Caki2 (cell line): Measurements from ENCODE around the gene GFOD2. TPM values are rescaled to one million over a fixed set of nuclear protein-coding genes. Genes with fewer than 3 reads are reported as not detected.
A peak's percentile ranks its signal among the peaks of the same experiment; 100 is the strongest.

Experiments used
- DNase-seq: peaks from one replicate; pipeline ENCODE4 v3.0.0-alpha.2; 2015; ENCODE audit warnings: low read depth
- in situ Hi-C: cut with HindIII; loops from 2 replicates; pipeline ENCODE4 v1.10.0; 2016; ENCODE audit warnings: low sequenced_read_pairs, low pct_unique_long_range_greater_than_20kb, mixed read lengths
- total RNA-seq: library from RNA; depleted of rRNA; stranded (reverse); fragments of >200 nt; shearing (Covaris generic); gene quantifications from 2 replicates; pipeline ENCODE4 v1.2.3, GENCODE V29; 2014; ENCODE audit warnings: low replicate concordance

The GFOD2 gene
- total RNA-seq, 1 experiment from 2014 or later: 15.7 TPM

- DNase-seq: no peak
- in situ Hi-C loops: no loop called here
Measured at GRCh38 chr16:67665598-67665997, 53.5 kb downstream of the GFOD2 start.

DNA sequence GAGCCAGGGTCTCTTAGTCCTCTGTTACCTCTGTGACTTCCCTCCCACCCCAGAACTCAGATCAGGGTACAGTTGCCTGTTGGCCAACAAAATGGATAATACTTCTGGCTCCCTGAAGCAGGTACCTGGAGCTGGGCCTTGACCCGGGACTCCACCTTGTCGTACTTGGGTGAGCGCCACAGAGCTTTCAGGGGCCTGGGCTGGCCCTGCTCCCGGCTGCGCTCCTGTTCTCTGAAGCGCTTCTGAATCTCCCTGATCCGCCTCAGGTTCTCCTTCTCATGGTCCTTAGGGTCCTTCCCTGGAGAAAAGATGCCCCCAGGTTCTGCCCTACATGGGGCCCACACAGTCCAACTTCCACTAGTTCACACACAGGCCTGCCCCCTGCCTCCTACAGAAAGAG is 54.2 kb downstream of the GFOD2 start:
- no peak for DNase-seq
- in situ Hi-C loops: no loop called here

- DNase-seq: no peak
- in situ Hi-C loops: no loop called here
Measured at GRCh38 chr16:67664258-67664657, 54.9 kb downstream of the GFOD2 start.

DNA sequence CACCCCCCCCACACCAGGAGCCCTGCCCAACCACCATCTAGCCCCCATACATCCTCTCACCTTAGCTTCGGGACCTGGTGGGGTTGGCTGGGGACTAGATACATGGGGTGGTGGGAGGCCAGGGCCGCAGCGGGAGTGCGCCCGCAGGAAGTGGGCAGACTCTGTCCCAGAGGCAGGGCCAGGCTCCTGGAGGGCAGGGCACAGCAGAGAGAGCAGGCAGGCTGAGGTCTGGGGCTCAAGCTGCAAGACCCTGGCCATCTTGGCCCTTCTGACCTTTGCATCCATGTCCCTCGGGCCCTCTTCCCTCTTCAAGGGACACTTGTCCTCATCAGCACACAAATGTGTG is 55.3 kb downstream of the GFOD2 start:
- DNase-seq: no peak
- in situ Hi-C loops: no loop called here

DNA sequence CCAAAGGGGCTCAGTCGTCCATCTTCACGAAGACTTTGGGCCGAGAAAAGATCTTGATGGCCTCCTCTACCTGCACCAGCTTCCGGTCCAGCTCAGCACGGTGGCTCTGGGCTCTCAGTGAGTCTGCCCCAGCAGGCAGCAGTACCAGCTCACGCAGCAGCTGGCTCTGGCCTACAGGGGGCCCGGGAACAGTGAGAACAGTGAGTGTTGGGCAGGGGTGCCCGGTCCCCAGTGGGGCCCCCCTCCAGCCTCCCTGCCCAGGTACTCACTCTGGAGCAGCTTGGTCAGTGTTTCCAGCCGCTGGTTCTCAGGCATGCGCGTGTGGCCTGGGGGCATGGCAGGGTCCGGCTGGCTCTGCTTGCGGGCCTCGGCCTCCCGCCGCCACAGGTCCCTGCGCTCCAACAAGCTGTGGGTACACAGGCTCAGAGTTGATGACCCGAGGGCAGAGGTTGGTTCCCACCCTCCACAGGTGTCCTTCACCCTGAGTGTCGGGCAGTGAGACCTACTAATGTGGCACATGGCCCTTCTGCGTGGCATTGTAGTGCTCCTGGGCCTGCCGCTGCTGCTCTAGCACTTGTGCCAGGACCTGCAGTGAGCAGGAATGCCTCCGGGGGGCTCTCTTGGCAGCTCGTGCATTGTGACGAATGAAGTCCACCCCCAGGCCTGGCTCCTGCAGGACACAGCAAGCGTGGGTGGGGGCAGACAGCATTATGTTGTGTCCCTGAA is 55.8 kb downstream of the GFOD2 start:
- no peak for DNase-seq
- in situ Hi-C loops: no loop called here

GRCh38 chr16:67662653-67663010 is 56.5 kb downstream of the GFOD2 start:
- in situ Hi-C loops: no loop called here

GRCh38 chr16:67661886-67662652 is 57.0 kb downstream of the GFOD2 start:
- no peak for DNase-seq
- in situ Hi-C loops: no loop called here

More at GRCh38 chr16:67662653-67663010, 56.5 kb downstream of the GFOD2 start:
- DNase-seq: no peak

DNA sequence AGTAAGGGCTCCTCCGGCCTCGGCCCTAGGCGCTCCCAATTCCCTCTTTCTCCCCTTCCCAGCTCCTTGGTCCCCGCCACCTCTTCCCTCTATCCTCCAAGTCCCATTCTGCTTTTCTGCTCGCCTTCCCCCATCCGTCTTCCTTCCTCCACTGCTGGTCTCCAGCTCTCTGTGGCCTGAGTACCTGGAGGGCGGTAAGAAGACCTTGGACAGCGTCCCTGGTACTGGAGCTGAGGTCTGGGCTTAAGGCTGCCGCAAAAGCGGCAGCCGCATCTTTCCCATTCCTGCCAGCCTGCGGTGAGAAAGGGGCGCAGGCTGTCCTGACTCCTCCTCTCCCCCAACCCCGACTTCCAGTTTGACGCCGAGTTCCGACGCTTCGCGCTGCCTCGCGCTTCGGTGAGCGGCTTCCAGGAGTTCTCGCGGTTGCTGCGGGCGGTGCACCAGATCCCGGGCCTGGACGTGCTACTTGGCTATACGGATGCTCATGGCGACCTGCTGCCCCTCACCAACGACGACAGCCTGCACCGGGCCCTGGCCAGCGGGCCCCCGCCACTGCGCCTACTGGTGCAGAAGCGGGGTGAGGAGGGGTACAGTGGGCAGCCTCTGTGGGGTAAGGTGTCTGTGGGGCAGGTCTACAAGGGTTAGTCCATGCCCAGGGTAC is 57.9 kb downstream of the GFOD2 start:
- in situ Hi-C loops: no loop called here
- no peak for DNase-seq

GRCh38 chr16:67660564-67661028 is 58.5 kb downstream of the GFOD2 start, which contains the start of gene PARD6A:
Gene PARD6A (plus strand): TSS chr16:67660960. CDS start chr16:67661039, 79 bp downstream.
- peak; percentile 92 for DNase-seq
- in situ Hi-C loops: no loop called here

DNA sequence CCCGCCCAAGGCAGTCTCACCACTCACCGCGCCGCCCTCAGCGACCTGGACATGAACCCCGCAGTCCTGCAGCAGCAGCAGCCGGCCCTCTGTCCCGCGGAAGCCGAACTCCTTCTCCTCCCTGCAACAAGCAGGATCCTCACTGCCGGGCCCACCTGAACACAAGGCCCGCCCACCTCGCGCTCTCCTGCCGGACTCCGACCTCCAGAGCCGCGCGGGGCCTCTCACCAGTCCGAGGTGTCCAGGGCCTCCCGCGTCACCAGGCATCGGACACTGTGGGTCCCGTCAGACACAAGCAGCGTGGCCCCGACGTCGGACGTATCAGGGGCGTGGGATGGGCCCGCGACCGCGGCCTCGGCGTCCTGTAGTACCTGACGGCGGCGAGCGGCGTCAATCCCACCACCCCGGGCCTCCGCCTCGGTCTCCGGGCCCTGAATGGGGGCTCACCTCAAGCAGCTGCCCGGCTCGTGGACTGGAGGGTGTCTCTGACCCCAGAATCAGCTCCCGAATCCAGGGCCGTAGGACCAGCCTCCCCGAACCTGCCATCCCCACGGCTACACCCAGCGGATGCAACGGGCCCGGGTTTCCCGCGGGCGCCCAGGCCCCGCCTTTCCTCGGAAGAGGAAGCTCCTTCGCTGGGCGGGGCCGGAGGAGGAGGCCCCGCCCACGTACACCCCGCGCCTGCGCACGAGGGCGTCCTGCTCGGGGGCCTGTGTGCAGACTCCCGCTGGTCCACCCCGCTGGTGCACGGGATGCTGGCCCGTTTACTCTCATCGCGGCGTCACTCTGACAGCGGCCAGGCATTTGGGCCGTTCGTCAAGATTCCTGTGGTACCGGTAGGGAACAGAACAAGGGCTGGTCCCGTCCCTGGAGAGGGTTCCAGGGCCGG is 59.2 kb downstream of the GFOD2 start, which contains the start of gene ACD:
Gene ACD (minus strand): TSS at position 586 of the 889 bp plus-strand sequence. CDS start 40 bp downstream, at position 546.
- DNase-seq: peak; percentile 89
- in situ Hi-C loops: no loop called here

- DNase-seq: no peak
- in situ Hi-C loops: no loop called here
Measured at GRCh38 chr16:67658849-67659674, 60.1 kb downstream of the GFOD2 start.

DNA sequence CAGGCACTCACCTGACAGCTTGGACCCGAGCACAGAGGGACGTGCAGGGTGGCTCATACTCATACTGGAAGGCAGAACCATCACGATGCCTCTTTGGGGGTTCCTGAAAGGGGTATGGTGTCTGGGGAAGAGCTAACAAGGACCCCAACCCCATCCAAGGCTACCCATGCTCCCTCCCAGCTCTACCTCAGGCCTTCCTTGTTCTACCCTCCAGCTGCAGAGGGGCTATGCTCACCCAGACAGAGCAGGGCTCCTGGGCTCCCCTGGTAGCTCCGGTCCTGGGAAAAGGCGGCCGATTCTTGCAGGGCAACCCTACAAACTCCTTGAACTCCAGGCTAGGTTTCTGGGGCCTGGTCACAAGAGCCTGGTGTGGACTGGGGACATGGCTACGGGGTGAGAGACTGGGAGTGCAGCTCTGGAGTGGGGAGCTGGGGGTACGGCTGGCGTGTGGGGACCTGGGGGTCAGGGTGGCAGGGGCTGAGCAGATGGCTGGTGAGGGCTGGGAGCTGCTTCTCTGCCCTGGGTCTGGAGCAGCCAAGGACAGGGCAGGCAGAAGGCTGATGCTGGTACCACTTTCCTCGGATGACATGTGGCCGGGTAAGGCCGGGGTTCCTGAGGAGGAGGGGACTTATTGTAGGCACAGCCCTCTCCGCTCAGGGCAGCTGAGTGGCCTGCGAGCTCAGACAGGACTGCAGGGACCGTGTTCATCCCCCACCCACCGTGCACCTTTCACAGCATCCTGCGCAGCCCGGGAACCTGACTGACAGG is 61.2 kb downstream of the GFOD2 start:
- in situ Hi-C loops: no loop called here
- DNase-seq: no peak

DNA sequence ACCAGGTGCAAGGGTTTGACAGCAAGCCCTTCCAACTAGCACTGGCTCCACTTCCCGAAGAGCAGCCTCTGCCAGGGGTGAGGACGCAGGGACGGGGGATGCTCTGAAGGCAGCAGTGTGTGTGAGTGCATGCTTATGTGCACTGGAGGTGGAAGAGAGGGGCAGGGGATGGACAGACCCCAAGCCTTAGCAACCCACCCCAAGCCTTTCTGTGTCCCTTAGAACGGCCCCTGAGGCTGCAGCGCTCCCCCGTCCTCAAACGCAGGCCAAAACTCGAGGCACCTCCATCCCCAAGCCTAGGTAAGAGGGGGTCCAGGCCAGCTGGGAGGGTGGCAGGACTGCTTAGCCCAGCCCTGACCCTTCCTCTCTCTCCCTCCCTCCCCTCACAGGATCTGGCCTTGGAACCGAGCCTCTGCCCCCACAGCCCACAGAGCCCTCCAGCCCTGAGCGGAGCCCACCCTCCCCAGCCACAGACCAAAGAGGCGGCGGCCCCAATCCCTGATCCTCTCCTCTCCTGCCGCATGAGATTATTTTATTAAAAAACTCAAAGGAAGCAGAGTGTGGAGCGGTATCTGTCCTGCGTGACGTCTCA is 62.0 kb downstream of the GFOD2 start:
- no peak for DNase-seq
- in situ Hi-C loops: no loop called here

DNA sequence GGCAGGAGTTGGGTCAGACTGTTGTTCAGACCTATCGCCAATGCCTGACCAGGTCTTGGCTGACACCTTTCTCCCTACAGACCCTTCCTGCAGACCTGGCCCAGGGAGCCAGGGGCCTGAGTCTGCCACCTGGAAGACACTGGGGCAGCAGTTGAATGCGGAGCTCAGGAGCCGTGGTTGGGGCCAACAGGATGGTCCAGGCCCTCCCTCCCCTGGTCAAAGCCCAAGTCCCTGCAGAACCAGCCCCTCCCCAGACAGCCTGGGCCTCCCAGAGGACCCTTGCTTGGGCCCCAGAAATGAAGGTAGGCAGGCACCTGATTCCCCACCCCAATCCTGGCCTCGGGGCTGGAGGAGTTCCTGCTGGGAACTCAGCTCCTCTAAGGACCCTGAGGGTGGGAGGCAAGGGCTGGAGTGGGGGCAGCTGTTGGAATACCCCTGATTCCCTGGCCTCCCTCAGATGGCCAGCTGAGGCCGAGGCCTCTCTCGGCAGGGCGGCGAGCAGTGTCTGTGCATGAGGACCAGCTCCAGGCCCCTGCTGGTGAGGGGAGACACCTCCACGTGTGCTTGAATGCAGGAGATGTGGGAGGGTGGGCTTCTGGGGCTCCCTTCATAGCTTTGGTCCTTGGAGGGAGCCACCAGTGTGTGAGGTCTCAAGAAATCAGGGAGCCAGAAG is 62.6 kb downstream of the GFOD2 start:
- no peak for DNase-seq
- in situ Hi-C loops: no loop called here

- in situ Hi-C loops: no loop called here
- DNase-seq: no peak
Measured at GRCh38 chr16:67655363-67655762, 63.8 kb downstream of the GFOD2 start.

DNA sequence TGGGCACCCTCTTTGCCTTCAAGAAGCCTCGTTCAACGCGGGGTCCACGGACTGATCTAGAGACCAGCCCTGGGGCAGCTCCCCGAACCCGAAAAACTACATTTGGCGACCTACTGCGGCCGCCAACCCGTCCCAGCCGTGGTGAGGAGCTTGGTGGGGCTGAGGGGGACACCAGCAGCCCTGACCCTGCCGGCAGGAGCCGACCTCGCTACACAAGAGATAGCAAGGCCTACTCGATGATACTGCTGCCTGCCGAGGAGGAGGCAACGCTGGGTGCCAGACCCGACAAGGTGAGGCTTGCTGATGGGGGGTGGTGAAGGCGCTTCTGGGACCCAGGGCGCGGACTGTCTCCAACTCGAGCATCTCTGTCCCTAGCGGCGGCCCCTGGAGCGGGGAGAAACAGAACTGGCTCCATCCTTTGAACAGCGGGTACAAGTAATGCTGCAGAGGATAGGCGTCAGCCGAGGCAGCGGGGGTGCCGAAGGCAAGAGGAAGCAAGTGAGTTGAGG is 64.7 kb downstream of the GFOD2 start:
- DNase-seq: no peak
- in situ Hi-C loops: no loop called here
